Measurements from ENCODE around the gene HSD3B7.

HSD3B7 gene

GRCh38 chr16:31031276-31031675, 46.3 kb downstream of the HSD3B7 start:
- no peak for FAIRE-seq

- peak; percentile 63 for FAIRE-seq
Observed at GRCh38 chr16:31032736-31033708, 48.0 kb downstream of the HSD3B7 start, which contains the start of gene STX4. STX4 (plus strand) TSS chr16:31033558; CDS start chr16:31033806, 248 bp downstream.

DNA sequence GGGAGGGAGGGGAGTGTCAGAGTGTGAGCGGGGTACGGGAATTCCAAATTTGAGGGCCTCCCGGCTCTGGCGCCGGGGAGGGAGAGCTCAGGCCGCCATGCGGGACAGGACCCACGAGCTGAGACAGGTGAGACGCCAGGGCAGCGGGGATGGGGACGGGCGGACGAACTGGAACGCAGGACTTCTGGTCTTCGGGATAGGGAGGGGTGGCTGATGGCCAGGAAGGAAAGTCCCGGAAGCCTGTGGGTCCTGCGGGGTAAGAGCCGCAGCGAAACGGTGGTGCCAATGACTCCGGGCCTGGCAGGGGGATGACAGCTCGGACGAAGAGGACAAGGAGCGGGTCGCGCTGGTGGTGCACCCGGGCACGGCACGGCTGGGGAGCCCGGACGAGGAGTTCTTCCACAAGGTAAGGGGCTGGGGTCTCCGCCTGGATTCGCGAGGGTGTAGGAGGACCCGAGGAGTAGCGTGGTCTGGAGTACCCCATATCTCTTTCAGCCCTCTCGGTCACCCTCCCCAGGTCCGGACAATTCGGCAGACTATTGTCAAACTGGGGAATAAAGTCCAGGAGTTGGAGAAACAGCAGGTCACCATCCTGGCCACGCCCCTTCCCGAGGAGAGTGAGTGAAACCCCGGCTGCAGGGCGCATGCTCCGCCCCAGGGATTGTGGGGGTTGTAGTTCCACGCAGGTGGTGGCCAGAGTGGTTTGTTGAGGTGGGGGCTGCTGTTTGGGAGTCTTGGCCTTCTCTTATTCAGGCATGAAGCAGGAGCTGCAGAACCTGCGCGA, 48.9 kb downstream of the HSD3B7 start:
- no peak for FAIRE-seq

DNA sequence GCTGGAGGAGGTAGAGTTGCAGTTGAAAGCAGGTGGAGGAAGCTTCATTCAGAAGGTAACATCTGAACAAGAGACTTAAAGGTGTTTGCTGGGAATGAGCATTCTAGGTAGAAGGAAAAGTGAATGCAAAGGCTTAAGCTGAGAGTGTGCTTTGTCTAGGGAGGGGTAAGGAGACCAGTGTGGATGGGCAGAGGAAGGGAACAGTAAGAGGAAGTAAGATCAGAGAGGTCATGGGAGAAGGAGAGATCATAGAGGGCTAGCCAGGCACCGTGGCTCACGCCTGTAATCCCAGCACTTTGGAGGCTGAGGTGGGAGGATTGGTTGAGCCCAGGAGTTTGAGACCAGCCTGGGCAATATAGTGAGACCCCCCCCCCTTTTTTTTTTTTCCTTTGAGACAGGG, 51.7 kb downstream of the HSD3B7 start:
- FAIRE-seq: no peak
